SK-N-SH treated with all-trans-retinoic acid at 6 μM for 48 hours (cell line): Measurements from ENCODE around the gene RPL36A.

Experiments used
- ATAC-seq: fragments of 200-7000 bp; cut with Tn5 transposase; 3 replicates; pipeline ENCODE4 v1.9.1; 2020; ENCODE audit warnings: mild to moderate bottlenecking, moderate library complexity
- ARNTL ChIP-seq: fragments of 450-650 bp; formaldehyde crosslinking; IDR thresholded peaks from 2 replicates; pipeline ENCODE4 v1.5.0; 2020; ENCODE audit warnings: low read depth, mild to moderate bottlenecking, moderate library complexity, borderline replicate concordance
- BACH2 ChIP-seq: fragments of 250-450 bp; sonication (Bioruptor Pico); IDR thresholded peaks from 2 replicates; pipeline ENCODE4 v1.9.0; 2021; ENCODE audit warnings: mild to moderate bottlenecking, borderline replicate concordance
- CSDC2 ChIP-seq: fragments of 250-450 bp; sonication (Bioruptor Pico); IDR thresholded peaks from 2 replicates; pipeline ENCODE4 v1.5.0; 2020; ENCODE audit warnings: mild to moderate bottlenecking, moderate library complexity
- ESRRG ChIP-seq: fragments of 250-450 bp; sonication (Bioruptor Pico); IDR thresholded peaks from 2 replicates; pipeline ENCODE4 v1.6.1; 2021; ENCODE audit warnings: mild to moderate bottlenecking
- GLIS3 ChIP-seq: fragments of 250-450 bp; sonication (Bioruptor Pico); IDR thresholded peaks from 2 replicates; pipeline ENCODE4 v1.5.0; 2020; ENCODE audit warnings: mild to moderate bottlenecking, moderate library complexity
- ISL1 ChIP-seq: fragments of 250-450 bp; sonication (Bioruptor Pico); IDR thresholded peaks from 2 replicates; pipeline ENCODE4 v2.1.2; 2022; ENCODE audit warnings: mild to moderate bottlenecking, moderate library complexity
- PPARA ChIP-seq: fragments of 250-450 bp; sonication (Bioruptor Pico); IDR thresholded peaks from 2 replicates; pipeline ENCODE4 v1.5.0; 2020; ENCODE audit warnings: mild to moderate bottlenecking, borderline replicate concordance
- RARB ChIP-seq: fragments of 250-450 bp; sonication (Bioruptor Pico); IDR thresholded peaks from 2 replicates; pipeline ENCODE4 v1.8.0; 2021; ENCODE audit warnings: mild to moderate bottlenecking, moderate library complexity
- SNAI2 ChIP-seq: fragments of 250-450 bp; sonication (Bioruptor Pico); IDR thresholded peaks from 2 replicates; pipeline ENCODE4 v1.5.0; 2020; ENCODE audit warnings: mild to moderate bottlenecking, moderate library complexity
- TCF4 ChIP-seq: fragments of 250-450 bp; sonication (Bioruptor Pico); IDR thresholded peaks from 2 replicates; pipeline ENCODE4 v1.8.0; 2021; ENCODE audit warnings: mild to moderate bottlenecking, moderate library complexity, borderline replicate concordance
- TOX ChIP-seq: fragments of 250-450 bp; sonication (Bioruptor Pico); IDR thresholded peaks from 2 replicates; pipeline ENCODE4 v1.8.0; 2021; ENCODE audit warnings: mild to moderate bottlenecking, moderate library complexity, borderline replicate concordance
- ZC3H10 ChIP-seq: fragments of 250-450 bp; sonication (Bioruptor Pico); IDR thresholded peaks from 2 replicates; pipeline ENCODE4 v1.5.1; 2021; ENCODE audit warnings: mild to moderate bottlenecking, moderate library complexity
- ZFP3 ChIP-seq: fragments of 250-450 bp; sonication (Bioruptor Pico); IDR thresholded peaks from 2 replicates; pipeline ENCODE4 v1.5.0; 2020; ENCODE audit warnings: mild to moderate bottlenecking, moderate library complexity
- ZFP30 ChIP-seq: fragments of 450-650 bp; formaldehyde crosslinking; IDR thresholded peaks from 2 replicates; pipeline ENCODE4 v1.5.0; 2022; ENCODE audit warnings: mild to moderate bottlenecking, moderate library complexity
- ZNF565 ChIP-seq: fragments of 450-650 bp; formaldehyde crosslinking; conservative IDR thresholded peaks from 2 replicates; pipeline ENCODE4 v1.5.0; 2020; ENCODE audit warnings: low read depth, mild to moderate bottlenecking, moderate library complexity
- ZNF8 ChIP-seq: fragments of 450-650 bp; formaldehyde crosslinking; IDR thresholded peaks from 2 replicates; pipeline ENCODE4 v1.5.0; 2020; ENCODE audit warnings: mild to moderate bottlenecking, moderate library complexity
- TF ChIP-seq, protein P1 (sequence below): fragments of 250-450 bp; sonication (Bioruptor Pico); IDR thresholded peaks from 2 replicates; pipeline ENCODE4 v1.8.0; 2020; ENCODE audit warnings: mild to moderate bottlenecking, moderate library complexity, borderline replicate concordance
- TF ChIP-seq, protein P2 (sequence below): fragments of 250-450 bp; sonication (Bioruptor Pico); IDR thresholded peaks from 2 replicates; pipeline ENCODE4 v1.5.1; 2020; ENCODE audit warnings: low read depth, mild to moderate bottlenecking, moderate library complexity
- TF ChIP-seq, protein P3 (sequence below): fragments of 250-450 bp; sonication (Bioruptor Pico); IDR thresholded peaks from 2 replicates; pipeline ENCODE4 v1.8.0; 2021; ENCODE audit warnings: low read depth, mild to moderate bottlenecking, moderate library complexity, borderline replicate concordance
- TF ChIP-seq, protein P4 (sequence below): fragments of 250-450 bp; sonication (Bioruptor Pico); IDR thresholded peaks from 2 replicates; pipeline ENCODE4 v1.5.1; 2021; ENCODE audit warnings: mild to moderate bottlenecking, moderate library complexity
- TF ChIP-seq, protein P5 (sequence below): fragments of 250-450 bp; sonication (Bioruptor Pico); IDR thresholded peaks from 2 replicates; pipeline ENCODE4 v1.5.0; 2020; ENCODE audit warnings: mild to moderate bottlenecking, moderate library complexity

The RPL36A gene

DNA sequence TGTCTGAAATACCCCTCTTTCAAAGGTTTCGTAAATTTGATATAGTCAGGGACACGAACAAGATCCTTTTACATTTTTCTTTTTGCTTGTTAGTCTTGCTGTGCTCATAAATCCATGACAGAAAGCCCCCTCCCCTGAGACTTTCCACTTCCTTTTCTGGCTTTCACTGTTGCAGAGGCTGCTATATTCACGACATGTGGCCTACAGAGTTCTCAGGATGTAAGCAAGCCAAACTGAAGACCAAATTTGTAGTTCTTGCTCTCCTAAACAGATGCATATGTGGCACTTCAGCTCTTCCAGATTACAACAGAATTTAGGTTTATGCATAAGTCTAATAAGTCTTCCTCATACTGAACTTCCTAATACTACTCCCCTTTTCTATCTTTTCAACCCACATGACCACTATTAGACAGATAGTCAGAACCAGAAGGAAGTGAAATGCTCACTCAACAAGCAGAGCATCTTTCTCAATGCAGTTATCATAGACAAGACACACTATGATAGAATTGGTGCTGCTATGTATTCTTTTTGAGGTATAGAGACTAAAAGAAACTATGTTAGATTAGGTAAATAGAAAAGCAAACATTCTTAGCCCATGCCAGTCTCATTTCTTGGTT, 19.8 kb upstream of the RPL36A start:
- ATAC-seq, result no peak

DNA sequence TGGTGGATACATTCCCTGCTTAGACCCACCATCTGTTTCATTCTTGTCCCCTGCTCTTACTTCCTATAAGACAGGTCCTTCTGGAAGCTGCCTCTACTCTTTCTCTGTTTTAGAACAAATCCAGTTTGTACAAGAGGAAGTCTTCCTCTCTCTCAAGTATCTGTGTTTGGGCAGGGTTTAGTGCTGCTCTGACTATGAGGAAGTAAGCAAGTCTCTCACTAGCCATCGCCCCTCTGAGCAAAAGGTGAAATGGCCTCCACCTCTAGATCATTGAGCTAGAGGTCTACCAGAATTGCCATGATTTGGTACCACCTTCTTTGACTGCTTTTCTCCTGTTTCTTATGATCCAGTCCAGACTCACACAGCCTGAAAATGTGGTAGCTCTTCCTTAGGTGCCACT, 13.3 kb upstream of the RPL36A start:
- TF ChIP-seq PPARA (CRISPR knock-in tag), result no peak
- TF ChIP-seq TCF4 (CRISPR knock-in tag), result no peak
- no peak for TF ChIP-seq ZNF565 (CRISPR knock-in tag)
- TF ChIP-seq, protein P1, sequence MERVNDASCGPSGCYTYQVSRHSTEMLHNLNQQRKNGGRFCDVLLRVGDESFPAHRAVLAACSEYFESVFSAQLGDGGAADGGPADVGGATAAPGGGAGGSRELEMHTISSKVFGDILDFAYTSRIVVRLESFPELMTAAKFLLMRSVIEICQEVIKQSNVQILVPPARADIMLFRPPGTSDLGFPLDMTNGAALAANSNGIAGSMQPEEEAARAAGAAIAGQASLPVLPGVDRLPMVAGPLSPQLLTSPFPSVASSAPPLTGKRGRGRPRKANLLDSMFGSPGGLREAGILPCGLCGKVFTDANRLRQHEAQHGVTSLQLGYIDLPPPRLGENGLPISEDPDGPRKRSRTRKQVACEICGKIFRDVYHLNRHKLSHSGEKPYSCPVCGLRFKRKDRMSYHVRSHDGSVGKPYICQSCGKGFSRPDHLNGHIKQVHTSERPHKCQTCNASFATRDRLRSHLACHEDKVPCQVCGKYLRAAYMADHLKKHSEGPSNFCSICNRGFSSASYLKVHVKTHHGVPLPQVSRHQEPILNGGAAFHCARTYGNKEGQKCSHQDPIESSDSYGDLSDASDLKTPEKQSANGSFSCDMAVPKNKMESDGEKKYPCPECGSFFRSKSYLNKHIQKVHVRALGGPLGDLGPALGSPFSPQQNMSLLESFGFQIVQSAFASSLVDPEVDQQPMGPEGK (CRISPR knock-in tag), result no peak
- TF ChIP-seq GLIS3, result no peak
- TF ChIP-seq, protein P2, sequence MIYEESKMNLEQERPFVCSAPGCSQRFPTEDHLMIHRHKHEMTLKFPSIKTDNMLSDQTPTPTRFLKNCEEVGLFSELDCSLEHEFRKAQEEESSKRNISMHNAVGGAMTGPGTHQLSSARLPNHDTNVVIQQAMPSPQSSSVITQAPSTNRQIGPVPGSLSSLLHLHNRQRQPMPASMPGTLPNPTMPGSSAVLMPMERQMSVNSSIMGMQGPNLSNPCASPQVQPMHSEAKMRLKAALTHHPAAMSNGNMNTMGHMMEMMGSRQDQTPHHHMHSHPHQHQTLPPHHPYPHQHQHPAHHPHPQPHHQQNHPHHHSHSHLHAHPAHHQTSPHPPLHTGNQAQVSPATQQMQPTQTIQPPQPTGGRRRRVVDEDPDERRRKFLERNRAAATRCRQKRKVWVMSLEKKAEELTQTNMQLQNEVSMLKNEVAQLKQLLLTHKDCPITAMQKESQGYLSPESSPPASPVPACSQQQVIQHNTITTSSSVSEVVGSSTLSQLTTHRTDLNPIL (CRISPR knock-in tag), result no peak
- TF ChIP-seq BACH2, result no peak
- TF ChIP-seq TOX (CRISPR knock-in tag), result no peak
- no peak for TF ChIP-seq ZNF8 (CRISPR knock-in tag)
- TF ChIP-seq CSDC2 (CRISPR knock-in tag), result no peak
- no peak for TF ChIP-seq ZFP30 (CRISPR knock-in tag)
- TF ChIP-seq, protein P3, sequence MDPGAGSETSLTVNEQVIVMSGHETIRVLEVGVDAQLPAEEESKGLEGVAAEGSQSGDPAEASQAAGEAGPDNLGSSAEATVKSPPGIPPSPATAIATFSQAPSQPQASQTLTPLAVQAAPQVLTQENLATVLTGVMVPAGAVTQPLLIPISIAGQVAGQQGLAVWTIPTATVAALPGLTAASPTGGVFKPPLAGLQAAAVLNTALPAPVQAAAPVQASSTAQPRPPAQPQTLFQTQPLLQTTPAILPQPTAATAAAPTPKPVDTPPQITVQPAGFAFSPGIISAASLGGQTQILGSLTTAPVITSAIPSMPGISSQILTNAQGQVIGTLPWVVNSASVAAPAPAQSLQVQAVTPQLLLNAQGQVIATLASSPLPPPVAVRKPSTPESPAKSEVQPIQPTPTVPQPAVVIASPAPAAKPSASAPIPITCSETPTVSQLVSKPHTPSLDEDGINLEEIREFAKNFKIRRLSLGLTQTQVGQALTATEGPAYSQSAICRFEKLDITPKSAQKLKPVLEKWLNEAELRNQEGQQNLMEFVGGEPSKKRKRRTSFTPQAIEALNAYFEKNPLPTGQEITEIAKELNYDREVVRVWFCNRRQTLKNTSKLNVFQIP (CRISPR knock-in tag), result no peak
- TF ChIP-seq, protein P4, sequence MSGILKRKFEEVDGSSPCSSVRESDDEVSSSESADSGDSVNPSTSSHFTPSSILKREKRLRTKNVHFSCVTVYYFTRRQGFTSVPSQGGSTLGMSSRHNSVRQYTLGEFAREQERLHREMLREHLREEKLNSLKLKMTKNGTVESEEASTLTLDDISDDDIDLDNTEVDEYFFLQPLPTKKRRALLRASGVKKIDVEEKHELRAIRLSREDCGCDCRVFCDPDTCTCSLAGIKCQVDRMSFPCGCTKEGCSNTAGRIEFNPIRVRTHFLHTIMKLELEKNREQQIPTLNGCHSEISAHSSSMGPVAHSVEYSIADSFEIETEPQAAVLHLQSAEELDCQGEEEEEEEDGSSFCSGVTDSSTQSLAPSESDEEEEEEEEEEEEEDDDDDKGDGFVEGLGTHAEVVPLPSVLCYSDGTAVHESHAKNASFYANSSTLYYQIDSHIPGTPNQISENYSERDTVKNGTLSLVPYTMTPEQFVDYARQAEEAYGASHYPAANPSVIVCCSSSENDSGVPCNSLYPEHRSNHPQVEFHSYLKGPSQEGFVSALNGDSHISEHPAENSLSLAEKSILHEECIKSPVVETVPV (CRISPR knock-in tag), result no peak
- TF ChIP-seq ZFP3 (CRISPR knock-in tag), result no peak
- no peak for TF ChIP-seq SNAI2 (CRISPR knock-in tag)
- TF ChIP-seq ESRRG (CRISPR knock-in tag), result no peak
- TF ChIP-seq, protein P5, sequence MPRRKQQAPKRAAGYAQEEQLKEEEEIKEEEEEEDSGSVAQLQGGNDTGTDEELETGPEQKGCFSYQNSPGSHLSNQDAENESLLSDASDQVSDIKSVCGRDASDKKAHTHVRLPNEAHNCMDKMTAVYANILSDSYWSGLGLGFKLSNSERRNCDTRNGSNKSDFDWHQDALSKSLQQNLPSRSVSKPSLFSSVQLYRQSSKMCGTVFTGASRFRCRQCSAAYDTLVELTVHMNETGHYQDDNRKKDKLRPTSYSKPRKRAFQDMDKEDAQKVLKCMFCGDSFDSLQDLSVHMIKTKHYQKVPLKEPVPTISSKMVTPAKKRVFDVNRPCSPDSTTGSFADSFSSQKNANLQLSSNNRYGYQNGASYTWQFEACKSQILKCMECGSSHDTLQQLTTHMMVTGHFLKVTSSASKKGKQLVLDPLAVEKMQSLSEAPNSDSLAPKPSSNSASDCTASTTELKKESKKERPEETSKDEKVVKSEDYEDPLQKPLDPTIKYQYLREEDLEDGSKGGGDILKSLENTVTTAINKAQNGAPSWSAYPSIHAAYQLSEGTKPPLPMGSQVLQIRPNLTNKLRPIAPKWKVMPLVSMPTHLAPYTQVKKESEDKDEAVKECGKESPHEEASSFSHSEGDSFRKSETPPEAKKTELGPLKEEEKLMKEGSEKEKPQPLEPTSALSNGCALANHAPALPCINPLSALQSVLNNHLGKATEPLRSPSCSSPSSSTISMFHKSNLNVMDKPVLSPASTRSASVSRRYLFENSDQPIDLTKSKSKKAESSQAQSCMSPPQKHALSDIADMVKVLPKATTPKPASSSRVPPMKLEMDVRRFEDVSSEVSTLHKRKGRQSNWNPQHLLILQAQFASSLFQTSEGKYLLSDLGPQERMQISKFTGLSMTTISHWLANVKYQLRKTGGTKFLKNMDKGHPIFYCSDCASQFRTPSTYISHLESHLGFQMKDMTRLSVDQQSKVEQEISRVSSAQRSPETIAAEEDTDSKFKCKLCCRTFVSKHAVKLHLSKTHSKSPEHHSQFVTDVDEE (CRISPR knock-in tag), result no peak
- TF ChIP-seq ZC3H10, result no peak
- TF ChIP-seq RARB (CRISPR knock-in tag), result no peak
- no peak for TF ChIP-seq ARNTL (CRISPR knock-in tag)
- ATAC-seq, result no peak

More for the DNA sequence above, 19.8 kb upstream of the RPL36A start:
- TF ChIP-seq ESRRG (CRISPR knock-in tag), result no peak
- TF ChIP-seq PPARA (CRISPR knock-in tag), result no peak
- TF ChIP-seq, protein P4 (CRISPR knock-in tag), result no peak
- TF ChIP-seq ZNF8 (CRISPR knock-in tag), result no peak
- no peak for TF ChIP-seq ISL1 (CRISPR knock-in tag)
- no peak for TF ChIP-seq RARB (CRISPR knock-in tag)
- no peak for TF ChIP-seq ZFP30 (CRISPR knock-in tag)
